ENCODE measurements around the gene ACP5.
"Not testable (repeated sequence)": the region's sequence is repeated elsewhere in the genome, so short reads cannot be mapped to it uniquely, and the experiment has no call there.

Gene ACP5

GRCh38 chr19:11580116-11580515, 2.7 kb upstream of the ACP5 start:
- DNase-seq (ENCODE audit: low read depth) = no peak
- in situ Hi-C loops (cut with HindIII; ENCODE audit: low sequenced_read_pairs) = no loop called here
- TF ChIP-seq CTCF (IDR thresholded peaks at IDR 0.05; ENCODE audit: low read depth, low read length, missing control alignments) = no peak
- no peak overlapping the region for H3K4me3 ChIP-seq (ENCODE audit: low read depth, low read length)

- no peak overlapping the region for H3K4me3 ChIP-seq (ENCODE audit: low read depth, low read length)
- in situ Hi-C loops (cut with HindIII; ENCODE audit: low sequenced_read_pairs) = no loop called here
- DNase-seq (ENCODE audit: low read depth) = no peak
- no peak for TF ChIP-seq CTCF (IDR thresholded peaks at IDR 0.05; ENCODE audit: low read depth, low read length, missing control alignments)
Observed at GRCh38 chr19:11578258-11579142, 1.1 kb upstream of the ACP5 start.

GRCh38 chr19:11576227-11576626, 1.2 kb downstream of the ACP5 start:
- no peak for TF ChIP-seq CTCF (IDR thresholded peaks at IDR 0.05; ENCODE audit: low read depth, low read length, missing control alignments)
- no peak for DNase-seq (ENCODE audit: low read depth)
- in situ Hi-C loops (cut with HindIII; ENCODE audit: low sequenced_read_pairs) = no loop called here
- H3K4me3 ChIP-seq (ENCODE audit: low read depth, low read length) = no peak overlapping the region

GRCh38 chr19:11574689-11575088, 2.8 kb downstream of the ACP5 start:
- no peak for TF ChIP-seq CTCF (IDR thresholded peaks at IDR 0.05; ENCODE audit: low read depth, low read length, missing control alignments)
- in situ Hi-C loops (cut with HindIII; ENCODE audit: low sequenced_read_pairs) = no loop called here
- DNase-seq (ENCODE audit: low read depth) = no peak
- no peak overlapping the region for H3K4me3 ChIP-seq (ENCODE audit: low read depth, low read length)

GRCh38 chr19:11573763-11574162, 3.7 kb downstream of the ACP5 start:
- in situ Hi-C loops (cut with HindIII; ENCODE audit: low sequenced_read_pairs); H3K4me3 ChIP-seq (ENCODE audit: low read depth, low read length); DNase-seq (ENCODE audit: low read depth): not testable (repeated sequence)

- in situ Hi-C loops (cut with HindIII; ENCODE audit: low sequenced_read_pairs); H3K4me3 ChIP-seq (ENCODE audit: low read depth, low read length); DNase-seq (ENCODE audit: low read depth): not testable (repeated sequence)
Observed at GRCh38 chr19:11573354-11573753, 4.1 kb downstream of the ACP5 start.

- no peak overlapping the region for H3K4me3 ChIP-seq (ENCODE audit: low read depth, low read length)
- DNase-seq (ENCODE audit: low read depth) = no peak
- TF ChIP-seq CTCF (IDR thresholded peaks at IDR 0.05; ENCODE audit: low read depth, low read length, missing control alignments) = no peak
- in situ Hi-C loops (cut with HindIII; ENCODE audit: low sequenced_read_pairs) = no loop called here
Observed at GRCh38 chr19:11570039-11570462, 7.4 kb downstream of the ACP5 start.

Measured in astrocyte of the cerebellum (primary cell).